SJSA1 (cell line): ENCODE measurements around the gene ALK. TPM values are rescaled to one million over a fixed set of nuclear protein-coding genes. Genes with fewer than 3 reads are reported as not detected.

ENCODE experiments used
- DNase-seq, 2 experiments: peaks; one replicate each; pipeline ENCODE4 v3.0.0-alpha.2; 2015 to 2020; ENCODE audit warnings: low spot score in 2 of 2, low read depth in 1 of 2
- H3K27ac ChIP-seq: fragments of 250-450 bp; sonication (Bioruptor Pico); 2 replicates; pipeline ENCODE4 v1.5.1; 2020; ENCODE audit warnings: mild to moderate bottlenecking, moderate library complexity
- H3K27me3 ChIP-seq: fragments of 250-450 bp; sonication (Bioruptor Pico); replicated peaks from 2 replicates; pipeline ENCODE4 v1.5.1; 2020; ENCODE audit warnings: mild to moderate bottlenecking, moderate library complexity
- H3K36me3 ChIP-seq: fragments of 250-450 bp; sonication (Bioruptor Pico); 2 replicates; pipeline ENCODE4 v1.5.1; 2020; ENCODE audit warnings: mild to moderate bottlenecking
- H3K4me1 ChIP-seq: fragments of 250-450 bp; sonication (Bioruptor Pico); replicated peaks from 2 replicates; pipeline ENCODE4 v1.6.1; 2021; ENCODE audit warnings: mild to moderate bottlenecking
- H3K4me3 ChIP-seq: fragments of 250-450 bp; sonication (Bioruptor Pico); 2 replicates; pipeline ENCODE4 v1.5.1; 2020; ENCODE audit warnings: mild to moderate bottlenecking
- H3K9me3 ChIP-seq: fragments of 250-450 bp; sonication (Bioruptor Pico); replicated peaks from 2 replicates; pipeline ENCODE4 v1.5.1; 2020; ENCODE audit warnings: mild to moderate bottlenecking
- total RNA-seq: library from RNA; depleted of rRNA; stranded (reverse); fragments of >200 nt; shearing (Covaris generic); gene quantifications from 2 replicates; pipeline ENCODE4 v1.2.3, GENCODE V29; 2014; rRNA removed

ALK gene
- total RNA-seq, 1 experiment from 2014 or later, result not detected

- H3K36me3 ChIP-seq, result peaks cover 27% of the 10 kb centered on the region
- H3K27ac ChIP-seq, result no peak overlapping the region
- H3K4me3 ChIP-seq, result no peak overlapping the region
- H3K4me1 ChIP-seq, result peaks cover 8% of the 10 kb centered on the region
- H3K27me3 ChIP-seq, result no peaks in the 10 kb centered on the region
- no peaks in the 10 kb centered on the region for H3K9me3 ChIP-seq
- no peak for DNase-seq
Observed at GRCh38 chr2:29164091-29164846, 757.1 kb downstream of the ALK start.

GRCh38 chr2:29162204-29162928 lies 759.0 kb downstream of the ALK start:
- Histone ChIP-seq H3K4me3 (no peak overlapping the region), H3K4me1 (peaks cover 8% of the 10 kb centered on the region), H3K36me3 (peaks cover 32% of the 10 kb centered on the region), H3K27ac (no peak overlapping the region), H3K27me3 (no peaks in the 10 kb centered on the region), H3K9me3 (no peaks in the 10 kb centered on the region)
- no peak for DNase-seq

- Histone ChIP-seq H3K36me3 (peaks cover 37% of the 10 kb centered on the region), H3K4me1 (peaks cover 1% of the 10 kb centered on the region), H3K4me3 (no peak overlapping the region), H3K27ac (no peak overlapping the region), H3K9me3 (no peaks in the 10 kb centered on the region), H3K27me3 (no peaks in the 10 kb centered on the region)
- DNase-seq, result no peak
Observed at GRCh38 chr2:29160184-29160583, 761.2 kb downstream of the ALK start.

- DNase-seq, result no peak
- Histone ChIP-seq H3K9me3 (no peaks in the 10 kb centered on the region), H3K4me3 (no peak overlapping the region), H3K36me3 (peaks cover 45% of the 10 kb centered on the region), H3K27ac (no peak overlapping the region), H3K4me1 (no peaks in the 10 kb centered on the region), H3K27me3 (no peaks in the 10 kb centered on the region)
Observed at GRCh38 chr2:29159125-29159524, 762.3 kb downstream of the ALK start.

GRCh38 chr2:29157131-29157530 lies 764.3 kb downstream of the ALK start:
- H3K36me3 ChIP-seq, result peaks cover 63% of the 10 kb centered on the region
- no peaks in the 10 kb centered on the region for H3K27me3 ChIP-seq

GRCh38 chr2:29155578-29155977 lies 765.8 kb downstream of the ALK start:
- Histone ChIP-seq H3K27me3 (no peaks in the 10 kb centered on the region), H3K4me1 (no peaks in the 10 kb centered on the region), H3K27ac (no peak overlapping the region), H3K36me3 (peaks cover 62% of the 10 kb centered on the region), H3K4me3 (no peak overlapping the region), H3K9me3 (no peaks in the 10 kb centered on the region)
- no peak for DNase-seq

More at GRCh38 chr2:29157131-29157530, 764.3 kb downstream of the ALK start:
- H3K4me1 ChIP-seq, result no peaks in the 10 kb centered on the region
- H3K9me3 ChIP-seq, result no peaks in the 10 kb centered on the region
- no peak overlapping the region for H3K4me3 ChIP-seq
- DNase-seq, result no peak
- H3K27ac ChIP-seq, result no peak overlapping the region

- H3K4me1 ChIP-seq, result no peaks in the 10 kb centered on the region
- no peaks in the 10 kb centered on the region for H3K27me3 ChIP-seq
- H3K4me3 ChIP-seq, result no peak overlapping the region
- H3K9me3 ChIP-seq, result no peaks in the 10 kb centered on the region
- no peak for DNase-seq
- no peak overlapping the region for H3K27ac ChIP-seq
- peaks cover 58% of the 10 kb centered on the region for H3K36me3 ChIP-seq
Observed at GRCh38 chr2:29154610-29155009, 766.8 kb downstream of the ALK start.

GRCh38 chr2:29147963-29148362 lies 773.4 kb downstream of the ALK start:
- H3K27ac ChIP-seq, result no peak overlapping the region
- H3K27me3 ChIP-seq, result no peaks in the 10 kb centered on the region
- H3K4me3 ChIP-seq, result no peak overlapping the region
- H3K36me3 ChIP-seq, result peaks cover 22% of the 10 kb centered on the region
- no peaks in the 10 kb centered on the region for H3K4me1 ChIP-seq
- DNase-seq, result no peak
- H3K9me3 ChIP-seq, result no peaks in the 10 kb centered on the region

GRCh38 chr2:29146197-29146596 lies 775.2 kb downstream of the ALK start:
- no peak overlapping the region for H3K4me3 ChIP-seq
- no peak for DNase-seq
- peaks cover 12% of the 10 kb centered on the region for H3K36me3 ChIP-seq
- H3K27me3 ChIP-seq, result no peaks in the 10 kb centered on the region
- H3K4me1 ChIP-seq, result no peaks in the 10 kb centered on the region
- H3K9me3 ChIP-seq, result no peaks in the 10 kb centered on the region
- H3K27ac ChIP-seq, result no peak overlapping the region

- Histone ChIP-seq H3K9me3 (peaks cover 2% of the 10 kb centered on the region), H3K4me3 (no peak overlapping the region), H3K27me3 (no peaks in the 10 kb centered on the region), H3K36me3 (peaks cover 15% of the 10 kb centered on the region), H3K27ac (no peak overlapping the region), H3K4me1 (0 out of 2 replicates have a peak, but pooled peaks cover 3% of the 10 kb centered on the region)
- no peak for DNase-seq
Observed at GRCh38 chr2:29143657-29144056, 777.7 kb downstream of the ALK start.

Other genes with a start within 250 kb of the ALK start
- 37.1 and 44.9 TPM in 2 replicates for gene YPEL5, start 225.4 kb upstream of the ALK start, total RNA-seq